Progenitor cell of endocrine pancreas (in vitro differentiated cells): ENCODE measurements around the gene ZNF460. TPM values are rescaled to one million over a fixed set of nuclear protein-coding genes. Genes with fewer than 3 reads are reported as not detected.
A peak's percentile ranks its signal among the peaks of the same experiment; 100 is the strongest.

Source experiments
- DNase-seq: peaks from one replicate; pipeline ENCODE4 v3.0.0; 2021; ENCODE audit warnings: low spot score; ENCODE audit not compliant: unreplicated experiment
- H3K27ac Mint-ChIP-seq: 2 replicates; pipeline ENCODE4 v1.8.0; 2021; ENCODE audit warnings: mild to moderate bottlenecking, moderate library complexity, mixed read lengths
- H3K27me3 Mint-ChIP-seq: 2 replicates; pipeline ENCODE4 v1.8.0; 2021; ENCODE audit warnings: mixed read lengths
- H3K36me3 Mint-ChIP-seq: 2 replicates; pipeline ENCODE4 v1.8.0; 2022; ENCODE audit warnings: mixed read lengths; ENCODE audit not compliant: insufficient read depth
- H3K4me1 Mint-ChIP-seq: 2 replicates; pipeline ENCODE4 v1.8.0; 2021; ENCODE audit warnings: low read depth, mixed read lengths
- H3K4me3 Mint-ChIP-seq: 2 replicates; pipeline ENCODE4 v1.8.0; 2021; ENCODE audit warnings: low read depth, mild to moderate bottlenecking, moderate library complexity, mixed read lengths
- H3K9me3 Mint-ChIP-seq: 2 replicates; pipeline ENCODE4 v1.8.0; 2021; ENCODE audit warnings: low read depth, mixed read lengths
- total RNA-seq: library from RNA; stranded (reverse); gene quantifications from 2 replicates; pipeline ENCODE4 v1.2.1, GENCODE V29; 2021
- TF ChIP-seq, protein P1 (sequence below): fragments of 200-600 bp; sonication (generic); IDR thresholded peaks from one replicate; pipeline ENCODE4 v1.5.0; 2021; ENCODE audit warnings: antibody characterized with exemption, mild to moderate bottlenecking; ENCODE audit not compliant: unreplicated experiment

The ZNF460 gene
- total RNA-seq, 1 donor from 2014 or later, result 61.3 TPM

- DNase-seq, result peak; percentile 54
- Mint-ChIP-seq H3K36me3 (peaks cover 3% of the 10 kb centered on the region), H3K27me3 (no peaks in the 10 kb centered on the region), H3K27ac (no peak overlapping the region), H3K9me3 (no peaks in the 10 kb centered on the region), H3K4me3 (no peak overlapping the region), H3K4me1 (peaks cover 17% of the 10 kb centered on the region)
- TF ChIP-seq, protein P1, sequence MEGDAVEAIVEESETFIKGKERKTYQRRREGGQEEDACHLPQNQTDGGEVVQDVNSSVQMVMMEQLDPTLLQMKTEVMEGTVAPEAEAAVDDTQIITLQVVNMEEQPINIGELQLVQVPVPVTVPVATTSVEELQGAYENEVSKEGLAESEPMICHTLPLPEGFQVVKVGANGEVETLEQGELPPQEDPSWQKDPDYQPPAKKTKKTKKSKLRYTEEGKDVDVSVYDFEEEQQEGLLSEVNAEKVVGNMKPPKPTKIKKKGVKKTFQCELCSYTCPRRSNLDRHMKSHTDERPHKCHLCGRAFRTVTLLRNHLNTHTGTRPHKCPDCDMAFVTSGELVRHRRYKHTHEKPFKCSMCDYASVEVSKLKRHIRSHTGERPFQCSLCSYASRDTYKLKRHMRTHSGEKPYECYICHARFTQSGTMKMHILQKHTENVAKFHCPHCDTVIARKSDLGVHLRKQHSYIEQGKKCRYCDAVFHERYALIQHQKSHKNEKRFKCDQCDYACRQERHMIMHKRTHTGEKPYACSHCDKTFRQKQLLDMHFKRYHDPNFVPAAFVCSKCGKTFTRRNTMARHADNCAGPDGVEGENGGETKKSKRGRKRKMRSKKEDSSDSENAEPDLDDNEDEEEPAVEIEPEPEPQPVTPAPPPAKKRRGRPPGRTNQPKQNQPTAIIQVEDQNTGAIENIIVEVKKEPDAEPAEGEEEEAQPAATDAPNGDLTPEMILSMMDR, result peak; percentile 39
These were observed 694 bp upstream of the ZNF460 start for GRCh38 chr19:57279418-57280164.

DNA sequence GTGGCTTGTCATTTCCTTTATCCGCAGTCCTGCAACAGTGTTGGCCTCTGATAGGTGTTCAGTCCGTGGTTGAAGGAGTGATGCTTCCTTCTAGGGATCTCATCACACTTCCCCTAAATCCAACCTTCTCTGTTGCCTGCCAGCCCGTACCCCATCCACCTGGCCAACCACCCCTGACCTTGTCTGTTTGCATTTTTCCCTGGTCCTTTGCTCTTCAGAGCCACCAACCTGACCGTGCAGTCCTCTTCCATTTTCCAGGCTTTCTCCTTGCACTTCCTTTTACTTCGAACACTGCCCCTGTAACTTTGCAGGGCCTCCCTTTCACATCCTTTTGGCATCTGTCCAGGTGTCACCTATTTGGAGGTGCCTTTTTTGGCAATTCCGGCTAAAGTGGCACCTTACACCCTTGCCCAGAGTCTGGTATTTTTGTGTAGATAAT is 696 bp downstream of the ZNF460 start:
- Mint-ChIP-seq H3K9me3 (no peaks in the 10 kb centered on the region), H3K36me3 (peaks cover 10% of the 10 kb centered on the region), H3K4me1 (peaks cover 17% of the 10 kb centered on the region), H3K27me3 (no peaks in the 10 kb centered on the region), H3K4me3 (no peak overlapping the region), H3K27ac (no peak overlapping the region)
- no peak for DNase-seq
- TF ChIP-seq, protein P1, result no peak

GRCh38 chr19:57282011-57282643 is 1.8 kb downstream of the ZNF460 start:
- Mint-ChIP-seq H3K9me3 (peaks cover 2% of the 10 kb centered on the region), H3K27ac (no peak overlapping the region), H3K27me3 (no peaks in the 10 kb centered on the region), H3K36me3 (peaks cover 17% of the 10 kb centered on the region), H3K4me3 (no peak overlapping the region), H3K4me1 (peaks cover 17% of the 10 kb centered on the region)
- DNase-seq, result no peak
- TF ChIP-seq, protein P1, result no peak

GRCh38 chr19:57288373-57288772 is 8.1 kb downstream of the ZNF460 start:
- no peak for DNase-seq
- H3K27me3 Mint-ChIP-seq, result no peaks in the 10 kb centered on the region
- H3K4me3 Mint-ChIP-seq, result no peak overlapping the region
- TF ChIP-seq, protein P1, result no peak
- no peaks in the 10 kb centered on the region for H3K4me1 Mint-ChIP-seq
- peaks cover 67% of the 10 kb centered on the region for H3K36me3 Mint-ChIP-seq
- H3K27ac Mint-ChIP-seq, result no peak overlapping the region
- peaks cover 29% of the 10 kb centered on the region for H3K9me3 Mint-ChIP-seq

- Mint-ChIP-seq H3K9me3 (peaks cover 50% of the 10 kb centered on the region), H3K27me3 (no peaks in the 10 kb centered on the region), H3K4me1 (no peaks in the 10 kb centered on the region), H3K4me3 (no peak overlapping the region), H3K36me3 (peaks cover 85% of the 10 kb centered on the region), H3K27ac (no peak overlapping the region)
- TF ChIP-seq, protein P1, result no peak
- no peak for DNase-seq
These were observed 10.7 kb downstream of the ZNF460 start for GRCh38 chr19:57290970-57291369.
